Natural killer cell (primary cell): ENCODE measurements around the gene ABHD17A. TPM values are rescaled to one million over a fixed set of nuclear protein-coding genes. Genes with fewer than 3 reads are reported as not detected.
A peak's percentile ranks its signal among the peaks of the same experiment; 100 is the strongest.
"Not testable (repeated sequence)": the region's sequence is repeated elsewhere in the genome, so short reads cannot be mapped to it uniquely, and the experiment has no call there.

Source experiments
- ATAC-seq, 3 donors: fragments of 150-1000 bp in 2 of 3; fragments of 200-7000 bp in 1 of 3; cut with Tn5 transposase; 1 replicate in 1 of 3; 2 replicates in 2 of 3; pipeline ENCODE4 v1.10.0; 2021; ENCODE audit warnings: mild to moderate bottlenecking in 2 of 3, moderate library complexity in 2 of 3
- DNase-seq, 2 donors: peaks; one replicate each; pipeline versions ENCODE4 v3.0.0 to v3.0.0-alpha.2; 2013 to 2021; ENCODE audit warnings: mixed read lengths in 1 of 2
- H3K27ac ChIP-seq: one replicate; pipeline ENCODE4 v1.5.1; 2013; ENCODE audit warnings: mild to moderate bottlenecking, low read length
- H3K27me3 ChIP-seq: one replicate; pipeline ENCODE4 v1.6.1; 2013; ENCODE audit warnings: low read length; ENCODE audit not compliant: control insufficient read depth, insufficient read depth
- H3K36me3 ChIP-seq: one replicate; pipeline ENCODE4 v1.6.1; 2013; ENCODE audit warnings: low read length; ENCODE audit not compliant: control insufficient read depth, insufficient read depth
- H3K4me1 ChIP-seq: one replicate; pipeline ENCODE4 v1.6.1; 2013; ENCODE audit warnings: low read length; ENCODE audit not compliant: control insufficient read depth, insufficient read depth
- H3K4me3 ChIP-seq: one replicate; pipeline ENCODE4 v1.5.1; 2013; ENCODE audit warnings: low read length
- H3K9me3 ChIP-seq: one replicate; pipeline ENCODE4 v1.6.1; 2013; ENCODE audit warnings: low read length; ENCODE audit not compliant: control insufficient read depth, insufficient read depth
- H3K27ac Mint-ChIP-seq, 2 donors: one replicate each; pipeline ENCODE4 v1.8.0; 2022; ENCODE audit warnings: mild to moderate bottlenecking in 2 of 2, mixed read lengths in 2 of 2, moderate library complexity in 1 of 2
- H3K27me3 Mint-ChIP-seq, 2 donors: one replicate each; pipeline ENCODE4 v1.8.0; 2022; ENCODE audit warnings: low read depth in 2 of 2, mixed read lengths in 2 of 2
- H3K36me3 Mint-ChIP-seq: one replicate; pipeline ENCODE4 v1.8.0; 2022; ENCODE audit warnings: mixed read lengths
- H3K4me1 Mint-ChIP-seq, 2 donors: one replicate each; pipeline ENCODE4 v1.8.0; 2022; ENCODE audit warnings: mixed read lengths in 2 of 2
- H3K4me3 Mint-ChIP-seq: one replicate; pipeline ENCODE4 v1.8.0; 2022; ENCODE audit warnings: mild to moderate bottlenecking, moderate library complexity, mixed read lengths
- H3K9me3 Mint-ChIP-seq, 2 donors: one replicate each; pipeline ENCODE4 v1.8.0; 2022; ENCODE audit warnings: mixed read lengths in 2 of 2
- WGBS: methylation state at CpG from one replicate; pipeline ENCODE4 v1.1.7; 2013; ENCODE audit warnings: missing lambda C conversion rate; ENCODE audit not compliant: insufficient coverage; 5-methylcytosine and 5-hydroxymethylcytosine counted together
- intact Hi-C: fragments of 100-400 bp; cut with micrococcal nuclease; formaldehyde crosslinking; loops from one replicate; pipeline ENCODE4 v1.14.2; 2022
- total RNA-seq, 4 donors: library from RNA; stranded (reverse); fragments of 120-200 nt in 1 of 4; gene quantifications; one replicate each; pipeline versions ENCODE4 v1.2.3 to v1.2.4, GENCODE V29; 2013 to 2022
- TF ChIP-seq, protein P1 (sequence below): fragments of 200-600 bp; IDR thresholded peaks from one replicate; pipeline ENCODE4 v1.8.0; 2022; ENCODE audit warnings: antibody characterized with exemption

The ABHD17A gene
- total RNA-seq, 3 donors from 2014 or later (not counting 1 experiment from before 2014, with no cell fraction given): 554 to 652 (median 608) TPM

DNA sequence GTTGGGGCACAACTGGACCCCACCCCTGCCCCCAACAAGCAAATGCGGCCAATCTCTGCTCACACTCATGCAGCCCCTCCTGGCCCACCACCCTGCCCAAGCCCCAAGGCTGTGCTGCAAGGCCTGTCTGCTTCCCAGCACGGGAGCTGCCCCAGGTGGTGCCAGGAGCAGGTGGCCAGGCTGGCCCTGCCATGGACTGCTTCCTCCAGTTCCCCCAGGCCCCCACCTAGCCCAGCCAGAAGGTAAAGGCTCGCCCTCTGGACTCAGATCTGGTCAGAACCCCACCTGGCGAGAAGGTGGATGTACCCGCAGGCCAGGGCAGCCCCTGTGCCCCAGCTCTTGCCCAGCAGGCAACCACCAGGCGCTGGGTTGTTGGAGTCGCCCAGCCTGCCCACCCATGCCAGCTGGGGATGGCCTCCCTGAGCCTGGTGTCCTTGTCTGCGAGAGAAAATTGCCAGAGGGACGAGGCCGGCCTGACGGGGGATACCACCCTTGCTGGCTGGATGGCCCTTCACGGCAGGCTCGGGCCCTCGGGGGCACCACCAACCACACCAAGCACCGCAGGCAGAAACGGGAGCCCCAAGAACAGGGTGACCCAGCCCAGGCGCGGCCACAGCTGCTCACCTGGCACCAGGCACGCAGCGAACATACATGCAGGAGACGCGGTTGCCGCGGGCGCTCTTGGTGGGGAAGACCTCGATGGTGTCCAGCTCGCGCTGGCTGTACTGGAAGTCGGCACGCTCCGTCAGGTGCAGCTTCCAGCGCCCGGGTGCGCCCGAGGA, 4.5 kb downstream of the ABHD17A start:
- WGBS: 86% methylated on average over 29 of the region's 35 CpGs

GRCh38 chr19:1879982-1880381, 5.3 kb downstream of the ABHD17A start:
- peak overlapping the region; percentile 69 to 75 for H3K27ac Mint-ChIP-seq
- intact Hi-C loops: loop anchor here (5.0 kb wide), 1 partner anchor 207 kb away; no protein-coding TSS in a partner anchor
- not testable (repeated sequence) for H3K9me3 ChIP-seq, H3K27me3 Mint-ChIP-seq, H3K9me3 Mint-ChIP-seq, ATAC-seq, DNase-seq, H3K4me3 ChIP-seq, H3K27me3 ChIP-seq
- Histone ChIP-seq H3K27ac (peak overlapping the region; percentile 69), H3K4me1 (peaks cover 59% of the 10 kb centered on the region), H3K36me3 (peaks cover 23% of the 10 kb centered on the region)
- peaks cover 20% of the 10 kb centered on the region for H3K36me3 Mint-ChIP-seq
- H3K4me3 Mint-ChIP-seq: peak overlapping the region; percentile 53
- peaks cover 56 to 60% of the 10 kb centered on the region in 2 donors for H3K4me1 Mint-ChIP-seq
- 92% methylated on average over 15 of the region's 17 CpGs for WGBS

More for the DNA sequence above, 4.5 kb downstream of the ABHD17A start:
- Histone ChIP-seq H3K4me3 (peak overlapping the region; percentile 20), H3K9me3 (no peaks in the 10 kb centered on the region), H3K4me1 (peaks cover 63% of the 10 kb centered on the region), H3K27me3 (no peaks in the 10 kb centered on the region), H3K36me3 (peaks cover 23% of the 10 kb centered on the region), H3K27ac (peak overlapping the region; percentile 69)
- DNase-seq (no peak), ATAC-seq (no peak)
- peaks cover 20% of the 10 kb centered on the region for H3K36me3 Mint-ChIP-seq
- peaks cover 48 to 54% of the 10 kb centered on the region in 2 donors for H3K4me1 Mint-ChIP-seq
- H3K4me3 Mint-ChIP-seq: peak overlapping the region; percentile 81
- peak overlapping the region; percentile 69 to 75 for H3K27ac Mint-ChIP-seq
- no peaks in the 10 kb centered on the region for H3K27me3 Mint-ChIP-seq
- intact Hi-C loops: loop anchor here (5.0 kb wide), 1 partner anchor 206 kb away; no protein-coding TSS in a partner anchor
- no peaks in the 10 kb centered on the region for H3K9me3 Mint-ChIP-seq
- TF ChIP-seq, protein P1, sequence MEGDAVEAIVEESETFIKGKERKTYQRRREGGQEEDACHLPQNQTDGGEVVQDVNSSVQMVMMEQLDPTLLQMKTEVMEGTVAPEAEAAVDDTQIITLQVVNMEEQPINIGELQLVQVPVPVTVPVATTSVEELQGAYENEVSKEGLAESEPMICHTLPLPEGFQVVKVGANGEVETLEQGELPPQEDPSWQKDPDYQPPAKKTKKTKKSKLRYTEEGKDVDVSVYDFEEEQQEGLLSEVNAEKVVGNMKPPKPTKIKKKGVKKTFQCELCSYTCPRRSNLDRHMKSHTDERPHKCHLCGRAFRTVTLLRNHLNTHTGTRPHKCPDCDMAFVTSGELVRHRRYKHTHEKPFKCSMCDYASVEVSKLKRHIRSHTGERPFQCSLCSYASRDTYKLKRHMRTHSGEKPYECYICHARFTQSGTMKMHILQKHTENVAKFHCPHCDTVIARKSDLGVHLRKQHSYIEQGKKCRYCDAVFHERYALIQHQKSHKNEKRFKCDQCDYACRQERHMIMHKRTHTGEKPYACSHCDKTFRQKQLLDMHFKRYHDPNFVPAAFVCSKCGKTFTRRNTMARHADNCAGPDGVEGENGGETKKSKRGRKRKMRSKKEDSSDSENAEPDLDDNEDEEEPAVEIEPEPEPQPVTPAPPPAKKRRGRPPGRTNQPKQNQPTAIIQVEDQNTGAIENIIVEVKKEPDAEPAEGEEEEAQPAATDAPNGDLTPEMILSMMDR: no peak

GRCh38 chr19:1878583-1878982, 6.7 kb downstream of the ABHD17A start:
- H3K9me3 Mint-ChIP-seq, ATAC-seq, H3K27me3 ChIP-seq, H3K36me3 Mint-ChIP-seq, H3K27me3 Mint-ChIP-seq, H3K4me3 ChIP-seq, intact Hi-C loops, H3K27ac ChIP-seq, H3K9me3 ChIP-seq, DNase-seq: not testable (repeated sequence)
- peaks cover 28% of the 10 kb centered on the region for H3K36me3 ChIP-seq
- WGBS: 82% methylated on average over 7 of the region's 8 CpGs
- Mint-ChIP-seq H3K27ac (peak overlapping the region; percentile 58 to 79), H3K4me1 (peaks cover 57 to 62% of the 10 kb centered on the region in 2 donors), H3K4me3 (peak overlapping the region; percentile 63)
- peaks cover 57% of the 10 kb centered on the region for H3K4me1 ChIP-seq

- H3K36me3 Mint-ChIP-seq, H3K4me3 Mint-ChIP-seq, H3K27ac ChIP-seq, H3K4me3 ChIP-seq, H3K9me3 Mint-ChIP-seq, H3K9me3 ChIP-seq, intact Hi-C loops, ATAC-seq, H3K27ac Mint-ChIP-seq, H3K27me3 Mint-ChIP-seq, H3K27me3 ChIP-seq, DNase-seq: not testable (repeated sequence)
- Histone ChIP-seq H3K36me3 (peaks cover 36% of the 10 kb centered on the region), H3K4me1 (peaks cover 57% of the 10 kb centered on the region)
- peaks cover 48 to 49% of the 10 kb centered on the region in 2 donors for H3K4me1 Mint-ChIP-seq
- WGBS: 90% methylated on average over 26 of the region's 47 CpGs
Measured at GRCh38 chr19:1877280-1877660, 8.0 kb downstream of the ABHD17A start.

DNA sequence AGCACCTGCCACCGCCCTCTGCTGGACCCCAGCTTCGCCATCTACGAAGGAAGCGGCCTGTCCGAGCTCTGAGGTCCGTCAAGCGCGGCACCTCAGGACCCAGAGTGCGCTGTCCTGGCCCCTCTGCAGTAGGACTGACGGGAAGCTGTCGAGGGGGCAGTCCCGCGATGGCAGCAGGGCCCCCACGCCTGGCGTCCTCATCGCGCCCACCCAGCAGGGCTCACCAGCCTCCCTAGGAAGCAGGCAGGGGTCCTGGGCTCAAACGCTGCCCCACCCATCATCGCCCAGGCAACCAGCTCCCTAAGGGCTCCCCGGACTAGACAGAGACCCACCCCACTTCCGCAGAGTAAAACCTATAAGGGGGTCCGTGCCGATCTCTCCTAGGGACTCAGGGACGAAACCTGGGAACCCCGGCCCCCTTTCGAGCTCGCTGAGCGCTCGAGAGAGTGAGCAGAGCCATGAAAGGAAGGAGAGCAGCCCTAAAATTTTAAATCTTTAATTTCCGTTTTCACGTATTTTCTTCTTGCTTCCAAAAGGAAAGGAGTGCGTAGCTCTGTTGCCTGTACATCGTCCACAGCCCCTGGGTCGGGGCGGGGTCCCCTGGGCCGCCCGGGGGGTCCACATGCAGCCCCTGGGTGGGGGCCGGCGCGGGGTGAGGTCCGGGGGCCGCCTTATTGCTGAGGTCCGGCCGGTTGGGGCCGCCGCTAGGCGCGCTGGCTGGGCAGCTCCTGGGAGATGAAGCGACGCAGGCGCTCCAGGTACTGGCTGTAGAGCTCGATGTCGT, 8.6 kb downstream of the ABHD17A start:
- Mint-ChIP-seq H3K4me1 (peaks cover 44 to 45% of the 10 kb centered on the region in 2 donors), H3K4me3 (peak overlapping the region; percentile 97), H3K27ac (peak overlapping the region; percentile 97 to 98)
- Histone ChIP-seq H3K36me3 (peaks cover 37% of the 10 kb centered on the region), H3K27ac (peak overlapping the region; percentile 91), H3K4me1 (peaks cover 55% of the 10 kb centered on the region), H3K4me3 (peak overlapping the region; percentile 81)
- not testable (repeated sequence) for H3K9me3 Mint-ChIP-seq, DNase-seq, H3K27me3 ChIP-seq, H3K27me3 Mint-ChIP-seq, H3K36me3 Mint-ChIP-seq, H3K9me3 ChIP-seq
- WGBS: 42% methylated on average over 31 of the region's 53 CpGs
- intact Hi-C loops: loop anchor here (1.0 kb wide), 2 partner anchors 8 to 12 kb away; no protein-coding TSS in a partner anchor
- ATAC-seq: peak; percentile 6 to 15 (median 11)
